Hepatocyte (in vitro differentiated cells): ENCODE measurements around the gene XIRP1. TPM values are rescaled to one million over a fixed set of nuclear protein-coding genes. Genes with fewer than 3 reads are reported as not detected.

Source experiments
- DNase-seq: peaks from one replicate; pipeline ENCODE4 v3.0.0-alpha.2; 2016; ENCODE audit warnings: low spot score
- H2AFZ ChIP-seq: fragments of 200-600 bp; sonication (generic); 2 replicates; pipeline ENCODE4 v1.6.0; 2016; ENCODE audit warnings: antibody characterized with exemption, mild to moderate bottlenecking
- H3K27ac ChIP-seq: fragments of 200-600 bp; sonication (generic); 2 replicates; pipeline ENCODE4 v1.5.1; 2016; ENCODE audit warnings: mild to moderate bottlenecking
- H3K27me3 ChIP-seq: fragments of 200-600 bp; sonication (generic); 2 replicates; pipeline ENCODE4 v1.6.1; 2016
- H3K36me3 ChIP-seq: fragments of 200-600 bp; sonication (generic); replicated peaks from 2 replicates; pipeline ENCODE4 v1.5.1; 2016; ENCODE audit warnings: low read depth; ENCODE audit not compliant: insufficient read depth
- H3K4me1 ChIP-seq: fragments of 200-600 bp; sonication (generic); 2 replicates; pipeline ENCODE4 v1.5.1; 2016; ENCODE audit warnings: mild to moderate bottlenecking, moderate library complexity; ENCODE audit not compliant: insufficient read depth
- H3K4me2 ChIP-seq: fragments of 200-600 bp; sonication (generic); 2 replicates; pipeline ENCODE4 v1.6.0; 2016
- H3K4me3 ChIP-seq: fragments of 200-600 bp; sonication (generic); 2 replicates; pipeline ENCODE4 v1.5.1; 2016; ENCODE audit warnings: mild to moderate bottlenecking
- H3K79me2 ChIP-seq: fragments of 200-600 bp; sonication (generic); 2 replicates; pipeline ENCODE4 v1.6.0; 2017; ENCODE audit warnings: mild to moderate bottlenecking
- H3K9me2 ChIP-seq: fragments of 200-600 bp; sonication (generic); replicated peaks from 2 replicates; pipeline ENCODE4 v1.6.0; 2017; ENCODE audit warnings: mild to moderate bottlenecking; ENCODE audit not compliant: insufficient read depth
- H3K9me3 ChIP-seq: fragments of 200-600 bp; sonication (generic); 2 replicates; pipeline ENCODE4 v1.5.1; 2016; ENCODE audit warnings: low read depth, mild to moderate bottlenecking
- H4K20me1 ChIP-seq: fragments of 200-600 bp; sonication (generic); 2 replicates; pipeline ENCODE4 v1.6.0; 2016; ENCODE audit warnings: mild to moderate bottlenecking; ENCODE audit not compliant: insufficient read depth, poor library complexity, severe bottlenecking
- EZH2 ChIP-seq: fragments of 200-600 bp; sonication (generic); IDR thresholded peaks from 2 replicates; pipeline ENCODE4 v1.6.1; 2016; ENCODE audit warnings: antibody characterized with exemption, mild to moderate bottlenecking, borderline replicate concordance
- EZH2phosphoT487 ChIP-seq: fragments of 200-600 bp; sonication (generic); IDR thresholded peaks from one replicate; pipeline ENCODE4 v1.6.1; 2018; ENCODE audit warnings: antibody characterized with exemption, mild to moderate bottlenecking, low read depth, moderate library complexity; ENCODE audit not compliant: unreplicated experiment, severe bottlenecking
- WGBS: methylation state at CpG from one replicate; pipeline ENCODE4 v1.1.6; 2016; ENCODE audit warnings: low lambda C conversion rate; ENCODE audit errors: missing lambda C conversion rate; 5-methylcytosine and 5-hydroxymethylcytosine counted together
- polyA plus RNA-seq: library from polyadenylated mRNA; unstranded; fragments of >200 nt; fragmentation: Nextera tagmentation; extraction: Ambion mirVana; gene quantifications from 2 replicates; pipeline ENCODE4 v1.2.1, GENCODE V29; 2016
- total RNA-seq: library from RNA; depleted of rRNA; stranded (reverse); fragments of >200 nt; gene quantifications from 2 replicates; pipeline ENCODE4 v1.2.3, GENCODE V29; 2014
- TF ChIP-seq, protein P1 (sequence below): fragments of 200-600 bp; sonication (generic); IDR thresholded peaks from 2 replicates; pipeline ENCODE4 v1.5.1; 2016; ENCODE audit warnings: antibody characterized with exemption, mild to moderate bottlenecking; ENCODE audit not compliant: poor library complexity

The XIRP1 gene
- total and polyA plus RNA-seq, 2 experiments from 2014 or later, result 0.10 to 1.4 TPM

GRCh38 chr3:39184081-39184967 lies 8.1 kb downstream of the XIRP1 start:
- WGBS, result 92% methylated on average over 11 of the region's 12 CpGs
- no peak overlapping the region for H3K27ac ChIP-seq
- no peak overlapping the region for H3K4me2 ChIP-seq
- H3K4me3 ChIP-seq, result no peak overlapping the region
- H3K9me3 ChIP-seq, result no peaks in the 10 kb centered on the region
- H4K20me1 ChIP-seq, result no peaks in the 10 kb centered on the region
- TF ChIP-seq, protein P1, sequence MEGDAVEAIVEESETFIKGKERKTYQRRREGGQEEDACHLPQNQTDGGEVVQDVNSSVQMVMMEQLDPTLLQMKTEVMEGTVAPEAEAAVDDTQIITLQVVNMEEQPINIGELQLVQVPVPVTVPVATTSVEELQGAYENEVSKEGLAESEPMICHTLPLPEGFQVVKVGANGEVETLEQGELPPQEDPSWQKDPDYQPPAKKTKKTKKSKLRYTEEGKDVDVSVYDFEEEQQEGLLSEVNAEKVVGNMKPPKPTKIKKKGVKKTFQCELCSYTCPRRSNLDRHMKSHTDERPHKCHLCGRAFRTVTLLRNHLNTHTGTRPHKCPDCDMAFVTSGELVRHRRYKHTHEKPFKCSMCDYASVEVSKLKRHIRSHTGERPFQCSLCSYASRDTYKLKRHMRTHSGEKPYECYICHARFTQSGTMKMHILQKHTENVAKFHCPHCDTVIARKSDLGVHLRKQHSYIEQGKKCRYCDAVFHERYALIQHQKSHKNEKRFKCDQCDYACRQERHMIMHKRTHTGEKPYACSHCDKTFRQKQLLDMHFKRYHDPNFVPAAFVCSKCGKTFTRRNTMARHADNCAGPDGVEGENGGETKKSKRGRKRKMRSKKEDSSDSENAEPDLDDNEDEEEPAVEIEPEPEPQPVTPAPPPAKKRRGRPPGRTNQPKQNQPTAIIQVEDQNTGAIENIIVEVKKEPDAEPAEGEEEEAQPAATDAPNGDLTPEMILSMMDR, result no peak
- TF ChIP-seq EZH2phosphoT487 (no peak), EZH2 (no peak)
- H3K27me3 ChIP-seq, result no peaks in the 10 kb centered on the region
- H3K9me2 ChIP-seq, result no peaks in the 10 kb centered on the region
- H3K36me3 ChIP-seq, result no peaks in the 10 kb centered on the region
- peaks cover 11% of the 10 kb centered on the region for H3K4me1 ChIP-seq
- no peak overlapping the region for H2AFZ ChIP-seq
- DNase-seq, result no peak
- no peaks in the 10 kb centered on the region for H3K79me2 ChIP-seq

GRCh38 chr3:39183211-39184080 lies 8.9 kb downstream of the XIRP1 start:
- H2AFZ ChIP-seq, result no peak overlapping the region
- no peak overlapping the region for H3K4me2 ChIP-seq
- no peaks in the 10 kb centered on the region for H3K36me3 ChIP-seq
- no peak overlapping the region for H3K4me3 ChIP-seq
- no peaks in the 10 kb centered on the region for H4K20me1 ChIP-seq
- H3K27me3 ChIP-seq, result no peaks in the 10 kb centered on the region
- 82% methylated on average over 12 of the region's 12 CpGs for WGBS
- H3K27ac ChIP-seq, result peak overlapping the region; percentile 24
- peaks cover 19% of the 10 kb centered on the region for H3K4me1 ChIP-seq
- no peak for DNase-seq
- H3K9me2 ChIP-seq, result no peaks in the 10 kb centered on the region
- TF ChIP-seq EZH2 (no peak), EZH2phosphoT487 (no peak)
- TF ChIP-seq, protein P1, result no peak
- peaks cover 2% of the 10 kb centered on the region for H3K79me2 ChIP-seq
- no peaks in the 10 kb centered on the region for H3K9me3 ChIP-seq

DNA sequence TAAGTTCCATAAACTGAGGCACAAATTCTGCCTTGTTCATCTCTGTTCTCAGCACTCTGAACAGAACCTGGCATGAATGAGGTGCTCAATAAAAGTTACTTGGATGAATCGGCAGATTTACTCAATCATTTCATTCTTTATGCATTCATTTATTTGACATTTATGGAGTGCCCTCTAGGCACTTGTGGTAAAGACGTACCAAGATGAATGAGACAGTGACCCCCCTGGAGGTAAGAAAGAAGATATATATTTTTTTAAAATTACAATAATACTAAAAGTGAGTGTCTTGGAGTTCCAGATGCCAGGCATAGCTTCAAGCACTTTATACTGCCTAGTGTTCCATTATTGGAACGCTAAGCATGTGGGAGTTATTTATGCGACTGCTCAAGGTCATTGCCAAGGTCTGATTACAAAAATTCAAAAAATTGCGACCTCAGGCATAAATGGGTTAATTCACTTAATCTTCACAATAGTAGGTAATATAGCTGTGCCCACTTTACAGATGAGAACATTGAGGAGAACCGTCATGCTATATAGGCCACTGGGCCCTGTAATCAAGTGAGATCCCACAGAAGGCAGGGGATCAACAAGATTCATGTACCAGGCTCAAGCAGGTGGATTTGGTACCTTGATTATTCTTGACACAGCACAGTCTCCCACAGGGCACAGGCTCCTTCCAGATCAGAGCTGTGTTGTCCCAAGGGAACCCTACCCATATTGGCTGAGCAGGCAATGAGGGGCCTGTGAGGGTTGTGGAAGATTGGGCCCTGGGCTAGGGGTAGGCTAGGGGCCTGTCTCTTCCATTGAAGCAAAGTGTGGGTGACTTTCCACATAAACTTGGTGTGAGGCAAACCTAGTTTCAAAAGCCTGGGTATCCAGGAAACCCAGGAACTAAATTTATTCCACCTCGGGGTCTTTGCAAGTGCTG lies 10.7 kb downstream of the XIRP1 start:
- H3K27ac ChIP-seq, result peak overlapping the region; percentile 60
- H3K4me1 ChIP-seq, result peaks cover 30% of the 10 kb centered on the region
- 89% methylated on average over 7 of the region's 7 CpGs for WGBS
- peaks cover 2% of the 10 kb centered on the region for H3K79me2 ChIP-seq
- no peak overlapping the region for H3K4me3 ChIP-seq
- TF ChIP-seq EZH2phosphoT487 (no peak), EZH2 (no peak)
- TF ChIP-seq, protein P1, result no peak
- H3K9me3 ChIP-seq, result no peaks in the 10 kb centered on the region
- no peak for DNase-seq
- no peaks in the 10 kb centered on the region for H3K27me3 ChIP-seq
- H3K4me2 ChIP-seq, result peak overlapping the region; percentile 76
- no peaks in the 10 kb centered on the region for H3K9me2 ChIP-seq
- H2AFZ ChIP-seq, result no peak overlapping the region
- no peaks in the 10 kb centered on the region for H4K20me1 ChIP-seq
- H3K36me3 ChIP-seq, result no peaks in the 10 kb centered on the region
